DMS53 (cell line): ENCODE results near the gene PPP1R13B.

Source experiments
- DNase-seq: peaks from one replicate; lab custom pipeline; 2025; lab: John Stamatoyannopoulos, UW

PPP1R13B gene

DNA sequence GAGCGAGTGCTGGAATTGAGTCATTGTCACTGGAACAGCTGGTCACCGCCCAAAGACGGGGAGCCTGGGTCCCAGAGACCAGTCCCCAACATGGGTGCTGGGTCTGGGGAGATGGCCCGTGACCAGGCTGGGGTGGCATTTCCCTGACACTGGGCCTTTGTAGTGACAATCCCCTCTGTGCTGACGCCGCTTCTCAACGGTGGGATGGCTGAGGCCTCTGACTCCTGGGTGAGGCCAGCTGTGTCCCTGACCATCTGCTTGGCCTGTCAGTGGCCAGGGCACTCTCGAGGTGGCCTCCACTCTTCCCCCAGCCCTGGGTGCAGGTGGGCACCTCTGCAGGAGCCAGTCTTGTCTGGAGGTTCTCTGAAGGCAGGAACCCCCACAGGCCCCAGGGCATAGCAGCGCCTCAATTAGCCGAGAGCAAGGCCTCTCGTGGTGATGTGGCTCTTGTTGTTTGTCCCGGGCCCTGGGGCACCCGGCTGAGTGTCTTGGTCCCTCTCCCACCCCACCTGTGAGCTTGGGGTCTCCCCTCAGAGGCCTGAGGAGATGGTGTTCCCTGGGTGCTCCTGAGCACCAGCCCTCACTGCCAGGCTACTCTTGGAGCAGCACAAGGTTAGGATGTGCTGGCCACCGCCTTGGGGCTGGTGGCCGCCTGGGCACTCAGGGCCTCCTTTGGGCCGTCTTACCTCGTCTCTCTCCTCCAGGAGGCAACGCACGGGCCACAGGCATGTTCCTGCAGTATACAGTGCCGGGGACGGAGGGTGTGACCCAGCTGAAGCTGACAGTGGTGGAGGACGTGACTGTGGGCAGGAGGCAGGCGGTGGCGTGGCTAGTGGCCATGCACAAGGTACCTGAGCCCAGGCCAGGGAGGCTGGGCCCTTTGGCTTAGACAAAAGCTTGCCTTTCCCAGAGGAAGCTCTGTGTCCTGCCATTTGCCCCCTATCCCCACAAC is 115.2 kb downstream of the PPP1R13B start:
- no peak for DNase-seq

DNA sequence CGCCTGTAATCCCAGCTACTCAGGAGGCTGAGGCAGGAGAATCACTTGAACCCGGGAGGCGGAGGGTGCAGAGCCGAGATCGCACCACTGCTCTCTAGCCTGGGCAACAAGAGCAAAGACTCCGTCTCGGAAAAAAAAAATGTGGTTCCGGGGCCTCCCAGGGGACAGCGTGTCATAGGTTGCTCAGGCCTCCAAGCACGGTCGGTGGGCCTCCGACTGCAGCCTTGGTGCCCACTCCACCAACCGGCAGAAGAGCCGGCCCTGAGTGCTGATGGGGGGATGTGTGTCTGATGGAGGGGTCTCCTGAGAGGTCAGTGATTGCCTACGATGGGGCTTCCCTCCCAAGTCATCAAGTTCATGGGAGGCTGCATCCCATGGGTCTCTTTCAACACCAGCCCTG is 115.9 kb downstream of the PPP1R13B start:
- DNase-seq: no peak

DNA sequence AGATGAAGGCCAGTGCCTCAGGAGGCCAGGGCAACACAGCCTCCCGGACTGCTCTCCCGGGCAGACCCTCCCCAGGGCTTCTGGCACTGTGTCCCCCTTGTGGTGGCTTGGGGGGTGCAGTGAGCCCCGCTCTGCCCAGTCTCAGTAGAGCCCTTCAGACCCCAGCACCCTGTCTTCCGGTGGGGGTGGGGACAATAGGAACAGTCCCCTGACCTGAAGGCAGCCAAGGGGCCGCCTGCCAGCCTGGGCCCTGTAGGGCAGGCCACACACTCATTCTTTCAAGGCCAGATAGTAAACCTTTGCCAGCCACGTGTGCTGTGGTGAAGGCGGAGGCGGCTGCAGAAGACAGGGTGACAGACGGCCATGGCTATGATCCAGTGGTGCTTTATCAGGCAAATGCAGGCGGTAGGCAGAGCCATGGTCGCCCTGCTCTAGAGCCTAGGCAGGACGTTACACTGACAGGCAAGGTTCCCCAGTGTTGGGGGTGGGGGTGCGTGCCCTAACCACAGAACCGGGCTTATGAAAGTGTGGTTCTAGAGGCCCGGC is 116.8 kb downstream of the PPP1R13B start:
- no peak for DNase-seq

DNA sequence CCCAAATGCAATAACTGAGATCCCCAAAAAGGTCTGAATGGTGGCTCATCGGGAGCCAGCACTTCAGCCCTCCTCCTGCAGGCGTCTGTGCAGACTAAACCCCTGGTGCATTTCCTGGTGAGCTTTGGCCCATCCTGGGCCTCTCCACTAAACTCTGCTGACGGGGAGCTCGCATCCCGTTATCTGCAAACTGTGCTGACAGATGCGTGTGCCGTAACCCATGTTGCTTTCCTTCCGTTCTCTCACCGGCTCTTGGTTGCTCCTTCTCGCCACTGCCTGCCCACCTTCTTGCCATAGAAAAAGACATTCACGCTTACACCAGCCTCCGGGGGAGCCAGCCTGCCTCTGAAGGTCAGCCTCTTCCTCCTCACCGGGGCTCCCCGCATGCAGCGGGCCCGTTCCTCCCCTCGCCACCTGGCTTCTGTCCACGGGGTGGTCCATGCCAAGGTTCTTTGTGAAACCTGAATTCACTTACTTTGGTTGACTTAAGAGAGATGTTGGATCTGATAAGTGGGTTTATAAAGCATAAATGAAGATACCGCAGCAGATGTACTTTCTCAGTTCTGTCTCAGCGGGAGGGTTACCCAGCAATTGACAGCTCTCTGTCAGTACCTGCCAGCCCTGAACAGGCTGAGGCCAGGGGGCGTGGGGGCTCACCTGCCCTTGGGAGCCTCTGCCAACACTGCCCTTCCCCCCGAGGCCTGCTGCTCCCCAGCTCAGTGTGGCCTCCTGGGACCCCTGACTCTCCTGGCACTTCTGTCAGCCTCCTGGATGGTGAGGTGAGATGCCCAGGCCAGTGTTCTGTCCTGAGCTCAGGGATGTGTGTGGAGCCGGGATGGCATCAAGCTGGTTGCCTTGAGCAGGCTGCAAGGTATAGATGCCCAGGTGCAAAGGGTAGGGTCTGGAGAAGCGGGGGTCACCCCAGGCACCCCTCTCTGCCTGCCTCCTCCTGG is 117.6 kb downstream of the PPP1R13B start:
- DNase-seq: no peak

DNA sequence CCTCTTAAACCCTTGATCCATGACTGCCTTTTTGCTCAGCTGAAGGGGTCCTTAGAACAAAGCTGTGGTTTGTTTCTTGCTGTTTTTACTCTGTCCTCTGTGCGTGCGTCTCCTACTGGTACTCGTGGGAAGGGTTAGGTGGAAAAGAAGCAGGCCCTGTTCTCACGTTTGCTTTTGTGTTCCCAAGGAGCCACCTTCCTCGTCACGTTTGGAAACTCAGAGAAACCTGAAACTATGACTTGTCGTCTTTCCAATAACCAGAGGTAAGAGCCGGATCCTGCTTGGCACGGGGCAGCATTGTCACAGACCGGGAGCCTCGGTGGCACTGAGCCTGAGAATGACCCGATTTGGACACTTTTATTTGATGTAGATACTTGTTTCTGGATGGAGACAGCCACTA is 118.7 kb downstream of the PPP1R13B start:
- no peak for DNase-seq

DNA sequence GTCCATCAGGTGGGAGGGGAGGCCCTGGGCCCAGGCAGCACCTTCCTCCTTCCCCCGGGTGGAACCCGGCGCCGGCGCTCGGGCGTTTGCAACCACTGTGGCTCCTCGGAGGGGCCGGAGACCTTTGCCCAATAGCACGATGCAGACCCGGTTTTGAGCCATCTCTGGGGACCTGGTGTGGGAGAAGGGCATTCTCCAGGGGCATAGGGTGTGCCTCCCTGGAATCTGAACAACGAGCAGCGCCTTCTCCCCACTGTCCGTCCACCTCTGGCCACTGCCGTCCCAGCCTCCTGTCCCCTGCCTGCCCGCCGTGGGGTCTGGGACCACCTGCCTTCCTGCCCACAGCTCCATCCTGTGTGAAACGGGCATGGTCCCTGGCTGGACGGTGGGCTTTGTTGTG is 119.2 kb downstream of the PPP1R13B start:
- DNase-seq: no peak

DNA sequence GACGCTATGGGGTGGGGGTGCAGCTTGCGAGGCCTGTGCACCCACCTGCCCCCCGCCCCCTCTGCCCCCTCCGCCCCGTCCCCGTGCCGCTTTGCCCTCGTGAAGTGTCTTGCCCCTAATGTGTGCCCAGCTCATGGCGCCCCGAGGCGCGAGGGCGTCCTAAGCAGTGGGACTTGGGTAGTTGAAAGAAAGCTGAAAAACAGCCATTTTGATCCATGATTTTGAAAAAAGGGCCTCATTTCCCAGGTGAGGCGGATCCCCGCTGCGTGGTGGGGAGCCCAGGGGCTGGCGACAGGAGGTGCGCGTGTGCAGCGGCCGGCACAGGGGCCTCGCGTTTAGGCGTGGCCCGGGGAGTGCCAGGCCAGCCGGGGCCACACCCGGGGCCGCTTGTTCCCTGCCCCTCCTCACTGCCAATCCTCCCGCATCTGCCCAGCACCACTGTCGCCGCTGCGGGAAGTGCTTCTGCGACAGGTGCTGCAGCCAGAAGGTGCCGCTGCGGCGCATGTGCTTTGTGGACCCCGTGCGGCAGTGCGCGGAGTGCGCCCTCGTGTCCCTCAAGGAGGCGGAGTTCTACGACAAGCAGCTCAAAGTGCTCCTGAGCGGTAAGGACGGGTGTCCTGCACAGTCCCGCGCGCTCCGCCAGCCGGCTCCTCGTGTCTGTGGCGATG is 119.9 kb downstream of the PPP1R13B start:
- DNase-seq: no peak

DNA sequence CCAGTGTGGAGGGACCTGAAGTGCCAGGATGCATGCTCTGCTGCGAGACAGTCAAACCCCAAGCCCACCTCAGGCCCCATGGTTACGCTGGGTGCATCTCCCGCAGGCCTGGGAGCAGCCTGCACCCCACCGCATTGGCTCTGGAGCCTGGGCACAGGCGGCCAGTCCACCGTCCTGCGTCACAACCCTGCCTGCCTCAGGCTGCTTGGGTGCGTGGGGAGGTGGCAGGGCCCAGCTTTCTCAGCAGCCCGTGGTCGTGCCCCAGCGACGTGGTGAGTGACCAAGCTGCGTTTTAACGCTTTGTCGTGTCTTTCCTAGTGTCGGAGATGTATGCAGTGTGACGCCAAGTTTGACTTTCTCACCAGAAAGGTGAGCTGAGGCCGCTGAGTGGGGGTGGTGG is 120.9 kb downstream of the PPP1R13B start:
- no peak for DNase-seq

DNA sequence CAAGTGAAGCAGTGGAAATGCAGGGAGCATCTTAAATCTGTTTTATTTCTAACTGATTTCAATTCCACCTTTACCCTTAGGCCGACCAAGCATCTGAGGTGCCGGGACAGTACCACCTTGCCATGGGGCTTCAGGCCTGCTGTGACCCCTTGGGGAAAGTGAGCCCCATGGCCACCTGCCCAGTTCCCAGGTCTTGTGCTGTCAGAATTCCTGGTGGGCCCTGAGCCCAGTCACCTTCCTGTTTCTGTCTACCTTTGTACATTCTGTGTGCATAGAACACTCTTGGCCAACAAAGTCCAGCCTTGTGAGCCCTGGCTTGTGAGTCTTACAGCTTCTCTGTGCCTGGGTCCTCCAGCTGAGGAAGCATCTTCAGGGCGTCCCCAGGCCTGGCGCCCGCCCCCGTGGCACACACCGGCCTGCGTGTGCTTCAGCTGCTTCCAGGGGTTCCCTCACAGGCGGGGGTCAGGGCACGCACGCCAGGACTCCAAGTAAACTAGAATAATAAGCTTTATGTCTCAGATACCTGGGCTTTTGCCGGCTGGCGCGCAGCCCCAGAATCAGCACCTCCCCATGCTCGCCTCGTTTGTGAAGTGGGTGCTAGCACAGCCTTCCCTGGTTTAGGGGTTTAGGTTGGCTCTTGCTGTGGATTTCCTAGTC is 121.5 kb downstream of the PPP1R13B start:
- no peak for DNase-seq

DNA sequence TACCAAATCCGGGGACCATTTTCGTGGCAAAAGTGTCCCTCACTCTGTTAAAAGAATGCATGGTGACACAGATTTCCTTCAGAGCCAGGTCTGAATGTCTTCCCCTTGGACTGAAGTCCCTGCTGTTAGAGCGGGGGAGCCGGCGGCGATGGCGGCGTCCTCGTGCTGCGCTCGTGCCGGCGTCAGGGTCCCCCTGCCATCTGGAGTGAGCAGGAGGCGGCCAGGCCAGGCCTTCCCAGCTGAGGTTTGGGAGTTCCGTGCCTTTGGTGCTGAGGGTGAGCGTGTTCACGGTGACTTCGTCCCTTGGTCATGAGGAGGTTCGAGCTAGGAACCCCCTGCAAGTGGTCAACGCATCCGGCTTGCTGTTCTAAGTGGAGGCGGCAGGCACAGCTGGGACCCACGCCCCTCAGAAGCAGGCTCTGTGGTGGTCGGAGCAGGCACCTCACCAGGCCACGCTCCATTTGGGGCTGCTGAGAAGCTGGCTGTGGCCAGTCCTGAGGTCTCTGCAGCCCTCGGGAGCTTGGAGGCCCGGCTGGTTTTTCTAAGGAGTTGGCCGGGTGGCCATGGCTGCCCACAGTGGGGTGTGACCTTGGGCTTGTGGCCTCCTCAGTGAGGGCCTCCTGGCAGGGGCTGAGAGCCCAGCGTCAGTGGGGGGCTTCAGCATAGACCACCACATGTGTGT is 122.2 kb downstream of the PPP1R13B start:
- DNase-seq: no peak

DNA sequence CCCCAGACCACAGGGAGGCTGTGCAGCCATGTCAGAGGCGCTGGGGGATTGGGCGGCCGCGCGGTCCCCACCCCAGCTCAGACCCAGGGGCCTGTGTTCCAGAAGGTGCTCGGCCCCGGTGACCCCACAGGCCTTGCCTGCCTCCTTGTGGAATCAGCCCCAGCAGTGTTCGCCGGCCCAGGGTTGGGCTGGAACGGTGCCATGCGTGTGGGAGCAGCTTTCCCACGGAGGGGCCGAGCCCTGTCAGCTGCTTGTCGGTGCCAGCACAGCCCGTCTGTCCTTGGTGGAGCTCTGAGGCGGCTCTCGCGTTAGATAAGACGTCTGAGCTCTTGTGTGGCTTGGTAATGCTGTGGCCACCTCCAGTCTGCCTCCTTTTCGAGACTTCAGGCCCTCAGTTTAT is 123.3 kb downstream of the PPP1R13B start:
- no peak for DNase-seq

DNA sequence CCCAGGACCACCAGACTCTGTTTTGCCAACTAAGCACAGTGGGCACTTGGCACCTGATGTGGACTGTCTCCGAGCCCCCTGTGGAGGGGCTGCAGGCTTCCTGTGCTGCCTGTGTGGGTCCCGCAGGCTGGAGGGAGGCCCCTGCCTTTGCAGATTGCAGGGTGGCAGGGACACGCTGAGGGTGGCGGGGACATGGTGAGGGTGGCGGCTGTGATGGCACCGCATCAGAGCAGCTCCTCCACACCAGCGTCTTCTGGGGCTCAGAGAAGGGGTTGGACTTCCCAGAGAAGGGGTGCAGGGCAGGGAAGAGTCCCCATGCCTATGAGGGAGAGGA is 123.7 kb downstream of the PPP1R13B start:
- DNase-seq: no peak

DNA sequence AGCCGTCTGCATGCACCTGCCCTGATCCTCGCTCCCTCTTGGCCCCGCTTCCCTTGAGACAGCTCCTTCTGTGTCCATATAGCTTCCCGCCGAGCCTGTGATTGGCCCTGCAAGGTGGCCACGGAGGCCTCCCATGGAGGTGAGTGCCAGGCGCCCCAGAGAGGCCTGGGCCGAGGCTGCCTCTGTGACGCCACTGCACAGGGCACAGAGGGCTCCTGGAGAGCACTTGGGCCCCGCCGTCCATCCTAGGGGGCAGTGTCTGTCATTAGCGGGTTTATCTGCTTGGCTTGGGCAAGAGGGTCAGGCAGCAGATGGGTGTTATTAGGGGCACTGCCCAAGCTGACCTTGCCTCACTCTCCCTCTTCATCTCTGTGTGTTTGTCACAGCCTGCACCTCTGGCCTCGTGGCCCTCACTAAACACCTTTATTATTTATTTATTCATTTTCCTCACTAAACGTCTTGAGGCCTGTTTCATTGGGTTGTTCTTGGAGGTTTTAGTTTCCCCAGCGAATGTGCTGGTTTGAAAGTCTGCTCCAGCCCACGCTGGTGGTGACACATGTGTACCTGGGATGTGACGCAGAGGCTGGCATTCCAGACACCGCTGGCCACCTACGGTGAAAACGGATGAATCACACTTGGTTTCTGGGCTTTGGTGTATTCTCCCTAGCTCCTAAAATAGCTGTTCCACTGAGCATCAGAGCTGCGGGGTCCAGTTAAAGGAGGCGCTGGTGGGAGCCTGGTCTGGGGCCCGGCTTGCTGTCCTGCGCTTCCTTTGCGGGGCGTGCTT is 125.8 kb downstream of the PPP1R13B start:
- DNase-seq: no peak

DNA sequence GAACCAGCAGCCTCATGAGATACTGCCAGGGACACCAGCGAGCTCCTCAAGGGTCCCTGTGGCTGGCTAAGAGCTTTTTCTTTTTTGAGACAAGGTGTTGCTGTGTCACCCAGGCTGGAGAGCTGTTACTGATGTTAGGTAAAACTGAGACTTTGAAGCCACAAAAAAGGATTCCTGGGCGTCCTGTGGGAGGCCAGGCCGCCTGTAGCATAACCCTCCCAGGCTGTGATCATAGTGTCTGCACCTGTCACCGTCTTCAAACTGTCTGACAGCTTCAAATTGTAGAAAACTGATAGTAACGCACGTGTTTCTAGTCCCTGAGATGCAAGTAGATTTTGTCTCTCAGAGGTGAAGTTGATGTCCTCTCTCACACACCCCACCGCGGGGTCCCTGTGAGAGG is 127.6 kb downstream of the PPP1R13B start:
- DNase-seq: no peak

DNA sequence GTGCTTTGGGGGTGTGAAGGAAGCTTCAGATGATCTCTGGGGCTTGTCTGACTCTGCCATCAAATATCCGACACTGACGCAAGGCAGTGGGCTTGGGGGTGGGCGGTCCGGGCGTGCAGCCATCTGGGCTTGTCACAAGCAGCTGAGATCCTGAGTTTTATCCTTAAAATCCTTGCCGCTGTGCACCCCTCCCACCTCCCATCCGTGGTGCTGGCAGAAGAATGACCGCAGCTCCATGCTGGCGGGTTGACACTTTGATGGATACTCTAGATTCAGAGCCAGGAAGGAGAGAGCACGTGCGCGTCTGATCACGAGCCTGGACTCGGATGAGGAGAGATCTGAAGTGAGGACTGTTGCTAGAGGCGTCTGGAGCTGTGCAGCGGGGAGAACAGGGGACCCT is 128.8 kb downstream of the PPP1R13B start:
- DNase-seq: no peak

DNA sequence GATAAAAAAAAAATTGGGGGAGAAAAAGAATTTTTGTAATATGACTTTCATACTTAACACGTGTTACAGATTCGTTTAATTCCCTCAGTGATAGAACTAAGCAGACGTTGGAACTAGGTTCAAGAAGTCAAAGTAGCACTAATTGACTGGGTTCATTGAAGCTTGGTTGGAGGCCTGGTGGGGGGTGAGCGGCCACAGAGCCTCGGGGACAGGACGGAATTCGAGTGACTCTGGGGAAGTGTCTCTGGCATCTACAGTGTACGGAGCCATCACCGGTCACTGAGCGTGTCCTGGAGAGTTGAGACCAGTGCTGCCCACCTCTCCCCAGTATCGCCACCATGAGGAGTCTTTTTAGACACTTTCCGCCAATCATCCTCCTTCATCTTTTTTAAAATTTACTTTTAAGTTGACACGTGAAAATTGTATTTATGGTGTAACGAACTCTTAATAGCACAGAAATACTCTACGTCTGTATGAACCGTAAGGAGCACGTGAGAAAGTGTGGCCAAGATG is 130.4 kb downstream of the PPP1R13B start:
- no peak for DNase-seq

DNA sequence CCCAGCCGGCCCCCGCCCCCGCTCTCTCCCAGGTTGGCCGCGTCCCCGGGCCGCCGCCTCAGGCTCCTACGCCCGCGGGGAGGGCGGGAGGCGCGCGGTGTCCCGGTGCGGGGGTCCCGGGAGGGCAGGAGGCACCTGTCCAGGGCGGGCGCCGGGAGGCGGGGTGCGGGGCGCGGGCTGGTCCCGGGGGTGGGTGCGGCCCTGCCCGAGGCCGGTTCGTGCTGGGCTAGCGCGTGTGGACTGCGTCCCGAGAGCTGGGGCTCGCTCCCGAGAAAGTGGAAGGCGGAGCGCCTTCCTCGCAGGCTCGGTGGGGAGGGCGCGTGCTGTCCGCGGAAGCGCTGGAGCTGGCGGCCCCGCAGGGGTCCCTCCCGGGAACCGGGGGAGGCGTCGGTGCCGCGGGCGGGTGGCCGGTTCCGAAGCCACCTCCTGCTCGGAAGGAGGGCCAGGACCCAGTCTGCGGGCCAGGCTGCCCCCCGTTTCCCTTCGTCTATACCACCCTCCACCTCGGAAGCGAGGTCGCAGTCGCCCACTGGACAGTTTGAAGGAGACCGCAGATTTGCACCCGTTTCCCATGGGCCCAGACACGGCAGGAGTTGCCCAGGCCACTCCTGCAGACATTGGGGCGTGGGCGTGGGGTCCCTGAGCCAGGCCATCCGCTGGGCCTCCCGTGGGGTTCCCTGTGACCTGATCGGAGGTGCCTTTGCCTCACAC is 131.1 kb downstream of the PPP1R13B start:
- peak; percentile 58 for DNase-seq

DNA sequence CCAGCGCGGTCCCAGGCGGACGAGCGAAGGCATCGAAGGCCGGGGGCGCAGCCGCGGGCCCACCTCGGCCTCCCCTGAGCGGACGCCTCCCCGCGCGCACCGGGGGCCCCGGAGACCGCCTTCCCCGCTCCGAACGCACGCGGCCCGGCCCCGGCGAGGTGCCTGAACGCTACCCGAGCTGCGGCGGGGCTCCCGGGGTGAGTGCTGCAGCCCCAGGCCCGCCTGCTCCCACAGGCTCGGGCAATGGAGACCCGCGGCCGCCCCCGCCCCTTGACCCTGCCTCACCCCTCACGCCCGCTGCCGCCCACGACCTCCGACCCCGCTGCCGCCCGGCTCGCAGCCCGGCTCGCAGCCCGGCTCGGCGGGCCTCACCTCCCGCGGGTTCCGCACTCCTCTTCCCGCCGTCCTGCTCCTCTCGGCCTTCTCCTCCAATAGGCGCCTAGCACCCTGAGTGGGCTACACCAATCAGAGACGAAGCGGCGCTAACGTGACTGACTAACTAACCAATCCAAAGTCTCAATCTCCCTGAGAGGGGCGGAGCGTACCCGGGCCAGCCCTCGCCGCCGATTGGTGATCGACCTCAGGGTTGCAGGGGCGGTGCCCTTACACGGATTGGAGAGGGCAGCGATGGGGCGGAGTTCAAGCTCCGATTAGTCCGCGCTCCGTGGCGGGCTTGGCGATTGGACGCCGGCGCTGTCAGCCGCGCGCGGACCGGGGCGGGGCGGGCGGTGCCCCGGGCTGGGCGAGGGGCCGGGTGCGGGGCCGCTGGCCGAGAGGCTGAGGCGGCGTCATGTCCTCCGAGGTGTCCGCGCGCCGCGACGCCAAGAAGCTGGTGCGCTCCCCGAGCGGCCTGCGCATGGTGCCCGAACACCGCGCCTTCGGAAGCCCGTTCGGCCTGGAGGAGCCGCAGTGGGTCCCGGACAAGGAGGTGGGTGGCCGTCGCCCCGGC is 132.0 kb downstream of the PPP1R13B start, which contains the start of the genes XRCC3 and ZFYVE21:
XRCC3 (minus strand) TSS at position 400 of the 949 bp plus-strand sequence. CDS start 4,364 bp downstream, outside the sequence.
ZFYVE21 (plus strand) TSS at position 759 of the 949 bp plus-strand sequence; CDS start at position 791, 32 bp downstream.
- DNase-seq: peak; percentile 99
